PFSK-1 (cell line): ENCODE data around the gene IL18BP.

Experiments used
- FOXP2 ChIP-seq: optimal IDR thresholded peaks from 2 replicates; pipeline ENCODE3; 2011; ENCODE audit warnings: borderline replicate concordance, control low read depth, inconsistent platforms; ENCODE audit not compliant: insufficient read depth; ENCODE audit errors: extremely low read length, extremely low read depth
- POLR2AphosphoS5 ChIP-seq: IDR thresholded peaks from 2 replicates; pipeline ENCODE4 v1.6.1; 2012; ENCODE audit warnings: low read depth, mild to moderate bottlenecking, control low read depth, low read length, moderate library complexity
- REST ChIP-seq, 2 experiments: IDR thresholded peaks; 2 replicates each; pipeline versions ENCODE4 v1.6.1 to v1.8.0; 2011 to 2012; ENCODE audit warnings: low read depth in 2 of 2, low read length in 2 of 2, control low read depth in 1 of 2, inconsistent platforms in 1 of 2, mild to moderate bottlenecking in 1 of 2, moderate library complexity in 1 of 2; ENCODE audit not compliant: insufficient read depth in 1 of 2
- SIN3A ChIP-seq: IDR thresholded peaks from 2 replicates; pipeline ENCODE4 v1.6.1; 2012; ENCODE audit warnings: mild to moderate bottlenecking, low read length, moderate library complexity, borderline replicate concordance; ENCODE audit not compliant: insufficient read depth
- TAF1 ChIP-seq: IDR thresholded peaks from 2 replicates; pipeline ENCODE4 v1.6.1; 2012; ENCODE audit warnings: low read length, control low read depth, borderline replicate concordance; ENCODE audit not compliant: insufficient read depth

IL18BP gene

GRCh38 chr11:71994786-71995185 is 3.9 kb upstream of the IL18BP start:
- no peak for TF ChIP-seq TAF1
- no peak for TF ChIP-seq SIN3A
- no peak for TF ChIP-seq FOXP2
- no peak for TF ChIP-seq POLR2AphosphoS5
- no peak for TF ChIP-seq REST (IDR thresholded peaks at IDR 0.05; ENCODE audit: insufficient read depth in 1 of 2, low read depth in 2 of 2, low read length in 2 of 2)

- TF ChIP-seq SIN3A, result no peak
- no peak for TF ChIP-seq FOXP2
These were observed 2.9 kb upstream of the IL18BP start for GRCh38 chr11:71995726-71996291.

- TF ChIP-seq FOXP2 (no peak), REST (IDR thresholded peaks at IDR 0.05; ENCODE audit: insufficient read depth in 1 of 2, low read depth in 2 of 2, low read length in 2 of 2) (no peak), SIN3A (no peak), TAF1 (no peak), POLR2AphosphoS5 (no peak)
These were observed 2.2 kb upstream of the IL18BP start for GRCh38 chr11:71996517-71996916.

GRCh38 chr11:71996946-71997345 is 1.8 kb upstream of the IL18BP start:
- TF ChIP-seq TAF1, result no peak
- no peak for TF ChIP-seq SIN3A
- no peak for TF ChIP-seq REST (IDR thresholded peaks at IDR 0.05; ENCODE audit: insufficient read depth in 1 of 2, low read depth in 2 of 2, low read length in 2 of 2)
- TF ChIP-seq POLR2AphosphoS5, result no peak
- TF ChIP-seq FOXP2, result no peak

GRCh38 chr11:71997594-71997993 is 1.1 kb upstream of the IL18BP start:
- TF ChIP-seq FOXP2 (no peak), REST (IDR thresholded peaks at IDR 0.05; ENCODE audit: insufficient read depth in 1 of 2, low read depth in 2 of 2, low read length in 2 of 2) (no peak), TAF1 (no peak), POLR2AphosphoS5 (no peak), SIN3A (no peak)
